ENCODE results near the gene TRIOBP. TPM values are rescaled to one million over a fixed set of nuclear protein-coding genes. Genes with fewer than 3 reads are reported as not detected.

The TRIOBP gene
- 296 and 339 TPM in 2 replicates for total RNA-seq

DNA sequence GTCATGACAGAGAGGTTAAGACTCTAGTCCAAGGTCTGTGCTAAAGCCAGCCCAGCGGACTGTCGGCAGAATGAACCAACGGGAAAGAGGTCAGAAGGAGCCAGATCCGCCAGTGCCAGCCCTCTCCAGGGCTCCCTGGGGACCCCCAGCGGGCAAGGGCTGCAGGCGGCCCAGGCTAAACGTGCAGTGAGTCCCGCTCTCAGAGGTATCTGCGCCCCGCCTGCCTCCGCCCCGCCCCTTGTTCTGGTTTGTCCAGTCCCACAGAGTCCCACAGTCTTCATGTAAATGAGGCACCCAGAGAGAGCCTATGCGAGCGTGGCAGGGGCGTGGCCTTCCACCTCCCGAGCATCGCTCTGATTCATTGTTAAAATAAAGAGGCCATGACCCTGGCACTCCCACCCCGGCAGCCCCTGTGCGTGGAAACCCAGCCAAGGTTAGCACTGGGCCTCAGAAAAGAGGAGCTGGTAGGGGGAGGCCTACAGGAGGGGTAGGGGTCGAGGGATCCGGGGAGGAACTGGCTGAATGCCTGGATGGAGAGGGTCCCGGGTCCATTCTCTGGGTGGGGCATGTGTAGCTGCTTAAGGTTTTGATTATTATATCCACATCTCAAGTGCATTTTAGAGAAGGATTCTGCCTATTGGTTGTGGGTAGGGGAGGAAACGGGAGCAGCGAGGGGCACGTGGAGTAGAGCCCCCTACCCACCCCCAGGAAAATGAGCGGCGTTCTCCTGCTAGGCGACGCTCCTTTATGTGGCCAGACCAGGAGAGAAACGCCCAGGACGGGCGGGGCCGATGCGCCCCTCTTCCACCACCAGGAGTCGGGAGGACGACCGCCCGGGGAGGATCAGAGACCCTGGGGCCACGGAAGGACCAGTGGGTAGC, at the start of gene TRIOBP:
Gene TRIOBP, plus strand, starts transcription at position 392 of the 881 bp plus-strand sequence. CDS start 4,318 bp downstream, outside the sequence.

DNA sequence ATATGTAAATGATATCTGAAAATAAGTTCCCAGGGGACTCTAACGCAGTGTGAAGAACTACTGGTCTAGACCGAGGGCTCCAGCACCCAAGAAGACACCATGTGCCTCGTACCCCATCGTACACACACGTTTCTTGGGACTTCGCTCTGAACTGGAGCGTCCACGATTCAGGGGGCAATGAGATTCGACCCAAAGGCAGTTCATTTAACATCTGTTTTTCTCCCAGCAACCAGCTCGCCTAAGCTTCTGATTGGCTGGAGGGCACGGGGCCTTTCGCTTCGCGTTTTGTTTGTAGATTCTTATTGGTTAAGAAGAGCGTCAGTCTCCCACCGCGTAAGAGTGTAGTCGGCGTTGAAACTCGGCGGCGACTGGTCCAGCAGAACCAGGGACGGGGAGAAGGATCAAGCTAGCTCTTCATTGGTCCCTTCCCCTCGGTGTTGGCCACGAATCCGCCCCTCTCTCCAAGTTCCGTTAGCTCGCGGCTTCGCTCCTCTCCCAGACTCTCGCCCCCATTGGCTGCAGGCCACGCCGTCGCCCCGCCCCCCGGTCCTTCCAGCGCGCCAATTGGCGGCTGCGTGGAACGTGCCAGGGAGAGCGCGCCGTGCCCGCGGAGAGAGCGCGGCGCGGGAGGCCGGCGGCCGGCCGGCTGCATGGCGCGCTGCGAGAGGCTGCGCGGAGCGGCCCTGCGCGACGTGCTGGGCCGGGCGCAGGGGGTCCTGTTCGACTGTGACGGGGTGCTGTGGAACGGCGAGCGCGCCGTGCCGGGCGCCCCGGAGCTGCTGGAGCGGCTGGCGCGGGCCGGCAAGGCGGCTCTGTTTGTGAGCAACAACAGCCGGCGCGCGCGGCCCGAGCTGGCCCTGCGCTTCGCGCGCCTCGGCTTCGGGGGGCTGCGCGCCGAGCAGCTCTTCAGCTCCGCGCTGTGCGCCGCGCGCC, 38.4 kb upstream of the TRIOBP start, which contains the start of gene PDXP:
Gene PDXP, plus strand, starts transcription at position 591 of the 933 bp plus-strand sequence. Its CDS starts 60 bp downstream, at position 651.

GRCh38 chr22:37674951-37675929, 21.6 kb upstream of the TRIOBP start, which contains the start of gene LGALS1:
LGALS1 (plus strand) TSS chr22:37675636; CDS start chr22:37675703, 67 bp downstream.

GRCh38 chr22:37686002-37686982, 10.6 kb upstream of the TRIOBP start, which contains the start of gene NOL12:
NOL12 (plus strand) TSS chr22:37686343; CDS start chr22:37686393, 50 bp downstream.

DNA sequence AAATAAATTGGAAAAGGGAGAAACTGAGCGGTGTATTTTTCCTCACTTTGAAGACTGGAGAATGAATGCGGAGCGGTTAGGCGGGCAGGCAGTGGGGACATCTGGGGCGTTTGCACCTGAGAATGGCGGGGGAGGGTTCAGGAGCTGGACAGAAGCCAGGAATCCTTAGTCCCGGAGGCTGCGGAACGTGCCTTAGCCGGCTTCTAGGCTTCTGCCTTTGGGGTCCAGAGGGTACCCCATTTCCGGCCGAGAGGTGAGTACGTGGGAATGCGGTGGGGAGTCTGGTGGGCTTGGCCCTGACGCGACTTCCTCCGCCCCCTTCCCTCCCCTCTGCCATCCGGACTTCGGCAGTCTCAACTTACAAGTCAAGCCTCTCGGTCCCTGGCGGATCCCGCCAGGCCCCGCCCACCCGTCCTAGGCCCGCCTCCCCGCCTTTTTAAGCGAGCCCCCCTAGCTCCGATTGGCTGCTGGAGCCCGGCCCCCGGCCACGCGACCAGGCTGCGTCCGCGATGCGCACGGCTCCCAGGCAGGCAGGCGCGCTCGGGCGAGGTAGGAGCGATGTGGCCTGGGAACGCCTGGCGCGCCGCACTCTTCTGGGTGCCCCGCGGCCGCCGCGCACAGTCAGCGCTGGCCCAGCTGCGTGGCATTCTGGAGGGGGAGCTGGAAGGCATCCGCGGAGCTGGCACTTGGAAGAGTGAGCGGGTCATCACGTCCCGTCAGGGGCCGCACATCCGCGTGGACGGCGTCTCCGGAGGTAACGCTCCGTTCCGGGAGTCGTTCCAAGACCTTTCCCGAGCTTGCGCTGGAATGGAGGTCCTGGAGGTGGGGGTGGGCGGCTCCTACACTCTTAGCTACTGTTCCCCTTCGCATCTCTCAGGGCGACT, 110.8 kb downstream of the TRIOBP start, which contains the start of gene GCAT:
Gene GCAT, plus strand, starts transcription at position 525 of the 884 bp plus-strand sequence. Its CDS starts 34 bp downstream, at position 559.

GRCh38 chr22:37823134-37823985, 126.5 kb downstream of the TRIOBP start, which contains the start of gene GALR3:
GALR3 (plus strand) TSS chr22:37823382; CDS start chr22:37823407, 25 bp downstream.

Other genes with a start within 250 kb of the TRIOBP start
- gene MFNG, start 210.7 kb upstream of the TRIOBP start, total RNA-seq, result 0.33 and 1.5 TPM in 2 replicates
- 2.0 and 4.1 TPM in 2 replicates for gene CARD10, start 177.6 kb upstream of the TRIOBP start, total RNA-seq
- 12.4 and 22.0 TPM in 2 replicates for gene CDC42EP1, start 136.6 kb upstream of the TRIOBP start, total RNA-seq
- not detected in 2 replicates for gene LGALS2, start 117.0 kb upstream of the TRIOBP start, total RNA-seq
- 52.3 and 53.2 TPM in 2 replicates for gene GGA1, start 88.2 kb upstream of the TRIOBP start, total RNA-seq
- 11.5 and 11.7 TPM in 2 replicates for gene SH3BP1, start 57.4 kb upstream of the TRIOBP start, total RNA-seq
- gene PDXP, start 38.3 kb upstream of the TRIOBP start, total RNA-seq, result 6.4 and 9.1 TPM in 2 replicates
- gene LGALS1, start 21.4 kb upstream of the TRIOBP start, total RNA-seq, result 5,552 and 9,643 TPM in 2 replicates
- gene NOL12, start 10.7 kb upstream of the TRIOBP start, total RNA-seq, result 16.0 and 29.7 TPM in 2 replicates
- gene GCAT, start 110.9 kb downstream of the TRIOBP start, total RNA-seq, result 27.5 and 27.6 TPM in 2 replicates
- not detected in 2 replicates for gene GALR3, start 126.3 kb downstream of the TRIOBP start, total RNA-seq
- gene ANKRD54, start 147.3 kb downstream of the TRIOBP start, total RNA-seq, result 25.0 and 36.7 TPM in 2 replicates
- 313 and 409 TPM in 2 replicates for gene EIF3L, start 152.4 kb downstream of the TRIOBP start, total RNA-seq
- 16.7 and 27.3 TPM in 2 replicates for gene MICALL1, start 209.2 kb downstream of the TRIOBP start, total RNA-seq